ENCODE data around the gene CLIP1. TPM values are rescaled to one million over a fixed set of nuclear protein-coding genes. Genes with fewer than 3 reads are reported as not detected.
"Not testable (repeated sequence)": the region's sequence is repeated elsewhere in the genome, so short reads cannot be mapped to it uniquely, and the experiment has no call there.

The CLIP1 gene
- total RNA-seq, 1 donor from 2014 or later, result 135 TPM

DNA sequence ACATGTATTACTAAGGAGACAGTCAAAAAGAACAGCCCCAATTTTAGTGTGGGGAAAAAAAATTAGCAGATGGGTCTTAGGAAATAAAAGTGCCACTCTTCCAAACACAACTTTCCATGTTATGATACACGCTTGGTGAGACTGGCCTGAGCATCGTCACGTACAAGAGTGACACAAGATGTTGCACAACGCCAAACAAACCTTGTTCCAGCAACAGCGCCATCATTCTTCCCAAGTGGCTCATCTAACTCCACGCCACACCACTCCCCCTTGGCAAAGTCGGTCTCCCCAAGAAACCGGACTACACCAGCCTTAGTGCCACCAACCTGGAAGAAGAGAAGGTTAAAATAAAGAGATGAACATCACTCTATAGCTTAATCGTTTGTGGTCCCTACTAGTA, 58.7 kb downstream of the CLIP1 start:
- no peak overlapping the region for H3K27ac ChIP-seq
- H3K27me3 ChIP-seq, result no peaks in the 10 kb centered on the region
- intact Hi-C loops (cut with DNase I), result no loop called here
- no peak for DNase-seq (ENCODE audit: extremely low spot score in 2 of 2)
- TF ChIP-seq POLR2AphosphoS5 (IDR thresholded peaks at IDR 0.05; ENCODE audit: insufficient read depth in 1 of 2, low read depth in 1 of 2) (no peak), POLR2A (IDR thresholded peaks at IDR 0.05) (no peak), CTCF (IDR thresholded peaks at IDR 0.05) (no peak)
- no peaks in the 10 kb centered on the region for H3K9me3 ChIP-seq
- H3K4me1 ChIP-seq, result peaks cover 37% of the 10 kb centered on the region
- H3K36me3 ChIP-seq, result peaks cover 0 to 33% of the 10 kb centered on the region in 2 donors
- no peak overlapping the region for H3K4me3 ChIP-seq

GRCh38 chr12:122362755-122363154, 59.7 kb downstream of the CLIP1 start:
- Histone ChIP-seq H3K9me3 (no peaks in the 10 kb centered on the region), H3K4me1 (peaks cover 26% of the 10 kb centered on the region), H3K27ac (no peak overlapping the region), H3K36me3 (peaks cover 0 to 37% of the 10 kb centered on the region in 2 donors), H3K4me3 (no peak overlapping the region), H3K27me3 (no peaks in the 10 kb centered on the region)
- TF ChIP-seq POLR2A (IDR thresholded peaks at IDR 0.05) (no peak), CTCF (IDR thresholded peaks at IDR 0.05) (no peak), POLR2AphosphoS5 (IDR thresholded peaks at IDR 0.05; ENCODE audit: insufficient read depth in 1 of 2, low read depth in 1 of 2) (no peak)
- intact Hi-C loops (cut with DNase I), result no loop called here
- no peak for DNase-seq (ENCODE audit: extremely low spot score in 2 of 2)

- DNase-seq (ENCODE audit: extremely low spot score in 2 of 2); H3K9me3 ChIP-seq; H3K27ac ChIP-seq; H3K4me3 ChIP-seq; H3K4me1 ChIP-seq; H3K27me3 ChIP-seq; intact Hi-C loops (cut with DNase I): not testable (repeated sequence)
- H3K36me3 ChIP-seq, result peaks cover 4 to 57% of the 10 kb centered on the region in 2 donors
These were observed 64.1 kb downstream of the CLIP1 start for GRCh38 chr12:122358403-122358802.

DNA sequence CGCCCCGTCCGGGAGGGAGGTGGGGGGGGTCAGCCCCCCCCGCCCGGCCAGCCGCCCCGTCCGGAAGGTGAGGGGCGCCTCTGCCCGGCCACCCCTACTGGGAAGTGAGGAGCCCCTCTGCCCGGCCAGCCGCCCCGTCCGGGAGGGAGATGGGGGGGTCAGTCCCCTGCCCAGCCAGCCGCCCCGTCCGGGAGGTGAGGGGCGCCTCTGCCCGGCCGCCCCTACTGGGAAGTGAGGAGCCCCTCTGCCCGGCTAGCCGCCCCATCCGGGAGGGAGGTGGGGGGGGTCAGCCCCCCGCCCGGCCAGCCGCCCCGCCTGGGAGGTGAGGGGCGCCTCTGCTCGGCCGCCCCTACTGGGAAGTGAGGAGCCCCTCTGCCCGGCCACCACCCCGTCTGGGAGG, 64.9 kb downstream of the CLIP1 start:
- intact Hi-C loops (cut with DNase I); DNase-seq (ENCODE audit: extremely low spot score in 2 of 2); H3K9me3 ChIP-seq; H3K4me1 ChIP-seq; H3K27me3 ChIP-seq; H3K4me3 ChIP-seq; H3K27ac ChIP-seq: not testable (repeated sequence)
- H3K36me3 ChIP-seq, result peaks cover 4 to 59% of the 10 kb centered on the region in 2 donors

DNA sequence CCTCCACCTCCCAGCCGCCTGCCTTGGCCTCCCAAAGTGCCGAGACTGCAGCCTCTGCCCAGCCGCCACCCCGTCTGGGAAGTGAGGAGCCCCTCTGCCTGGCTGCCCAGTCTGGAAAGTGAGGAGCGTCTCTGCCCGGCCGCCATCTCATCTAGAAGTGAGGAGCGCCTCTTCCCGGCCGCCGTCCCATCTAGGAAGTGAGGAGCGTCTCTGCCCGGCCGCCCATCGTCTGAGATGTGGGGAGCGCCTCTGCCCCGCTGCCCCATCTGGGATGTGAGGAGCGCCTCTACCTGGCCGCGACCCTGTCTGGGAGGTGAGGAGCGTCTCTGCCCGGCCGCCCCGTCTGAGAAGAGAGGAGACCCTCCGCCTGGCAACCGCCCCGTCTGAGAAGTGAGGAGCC, 65.5 kb downstream of the CLIP1 start:
- H3K27ac ChIP-seq; intact Hi-C loops (cut with DNase I); H3K27me3 ChIP-seq; H3K4me3 ChIP-seq; H3K4me1 ChIP-seq; H3K9me3 ChIP-seq; DNase-seq (ENCODE audit: extremely low spot score in 2 of 2): not testable (repeated sequence)
- peaks cover 4 to 64% of the 10 kb centered on the region in 2 donors for H3K36me3 ChIP-seq

DNA sequence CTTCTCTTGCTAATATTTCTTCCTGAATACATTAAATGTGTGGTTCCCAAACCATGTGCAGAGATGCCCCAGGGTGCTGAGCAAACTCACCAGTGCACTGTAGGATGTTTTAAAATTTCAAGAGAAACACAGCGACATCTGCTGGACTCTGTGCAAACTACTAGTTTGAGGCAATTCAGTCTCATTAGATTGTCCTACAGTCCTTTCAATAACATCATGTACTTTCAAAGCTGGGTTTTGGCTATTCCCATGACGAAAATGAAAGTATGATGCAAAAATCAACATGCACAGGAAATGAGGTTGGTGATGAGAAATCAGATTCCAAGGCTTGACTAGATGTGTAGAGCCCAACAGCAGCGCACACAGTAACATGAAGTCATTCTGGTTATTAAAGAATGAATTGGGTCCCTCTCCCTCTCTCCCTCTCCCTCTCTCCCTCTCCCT, 66.3 kb downstream of the CLIP1 start:
- Histone ChIP-seq H3K36me3 (peaks cover 4 to 68% of the 10 kb centered on the region in 2 donors), H3K9me3 (no peaks in the 10 kb centered on the region), H3K27me3 (no peaks in the 10 kb centered on the region), H3K4me1 (no peaks in the 10 kb centered on the region), H3K4me3 (no peak overlapping the region), H3K27ac (no peak overlapping the region)
- DNase-seq (ENCODE audit: extremely low spot score in 2 of 2), result no peak
- TF ChIP-seq CTCF (IDR thresholded peaks at IDR 0.05) (peak; percentile 50 to 61 (median 59)), POLR2A (IDR thresholded peaks at IDR 0.05) (no peak)
- intact Hi-C loops (cut with DNase I), result no loop called here

GRCh38 chr12:122355706-122356105, 66.8 kb downstream of the CLIP1 start:
- Histone ChIP-seq H3K36me3 (peaks cover 4 to 63% of the 10 kb centered on the region in 2 donors), H3K27me3 (no peaks in the 10 kb centered on the region), H3K4me3 (no peak overlapping the region), H3K27ac (no peak overlapping the region), H3K9me3 (no peaks in the 10 kb centered on the region), H3K4me1 (no peaks in the 10 kb centered on the region)
- no peak for TF ChIP-seq CTCF (IDR thresholded peaks at IDR 0.05)
- no peak for TF ChIP-seq POLR2A (IDR thresholded peaks at IDR 0.05)
- no peak for TF ChIP-seq POLR2AphosphoS5 (IDR thresholded peaks at IDR 0.05; ENCODE audit: insufficient read depth in 1 of 2, low read depth in 1 of 2)
- intact Hi-C loops (cut with DNase I), result no loop called here
- DNase-seq (ENCODE audit: extremely low spot score in 2 of 2), result no peak

Measured in vagina (tissue), 2 donors.